Mesothelial cell of epicardium (in vitro differentiated cells): ENCODE data around the gene LDB2. TPM values are rescaled to one million over a fixed set of nuclear protein-coding genes. Genes with fewer than 3 reads are reported as not detected.

Experiments
- DNase-seq, 2 experiments: peaks; one replicate each; pipeline ENCODE4 v3.0.0; 2021; ENCODE audit warnings: low spot score in 2 of 2; ENCODE audit not compliant: unreplicated experiment in 2 of 2
- H3K27ac Mint-ChIP-seq: 2 replicates; pipeline ENCODE4 v1.8.0; 2021; ENCODE audit warnings: mixed read lengths
- H3K27me3 Mint-ChIP-seq: 2 replicates; pipeline ENCODE4 v1.8.0; 2021; ENCODE audit warnings: low read depth, mixed read lengths
- H3K36me3 Mint-ChIP-seq: 2 replicates; pipeline ENCODE4 v1.8.0; 2021; ENCODE audit warnings: mixed read lengths
- H3K4me1 Mint-ChIP-seq: 2 replicates; pipeline ENCODE4 v1.8.0; 2021; ENCODE audit warnings: mixed read lengths
- H3K4me3 Mint-ChIP-seq: 2 replicates; pipeline ENCODE4 v1.8.0; 2021; ENCODE audit warnings: mild to moderate bottlenecking, moderate library complexity, mixed read lengths
- H3K9me3 Mint-ChIP-seq: 2 replicates; pipeline ENCODE4 v1.8.0; 2021; ENCODE audit warnings: mixed read lengths
- CTCF ChIP-seq: fragments of 200-600 bp; sonication (generic); IDR thresholded peaks from one replicate; pipeline ENCODE4 v1.5.0; 2021; ENCODE audit warnings: antibody characterized with exemption; ENCODE audit not compliant: unreplicated experiment
- total RNA-seq: library from RNA; stranded (reverse); gene quantifications from 3 replicates; pipeline ENCODE4 v1.2.1, GENCODE V29; 2021

The LDB2 gene
- total RNA-seq, 1 donor from 2014 or later, result 7.6 TPM

GRCh38 chr4:16833722-16834121, 64.7 kb downstream of the LDB2 start:
- H3K27ac Mint-ChIP-seq, result no peak overlapping the region
- no peaks in the 10 kb centered on the region for H3K36me3 Mint-ChIP-seq
- DNase-seq, result no peak
- H3K27me3 Mint-ChIP-seq, result peaks cover 10% of the 10 kb centered on the region
- no peak overlapping the region for H3K4me3 Mint-ChIP-seq
- TF ChIP-seq CTCF, result no peak
- no peaks in the 10 kb centered on the region for H3K9me3 Mint-ChIP-seq
- H3K4me1 Mint-ChIP-seq, result no peaks in the 10 kb centered on the region

DNA sequence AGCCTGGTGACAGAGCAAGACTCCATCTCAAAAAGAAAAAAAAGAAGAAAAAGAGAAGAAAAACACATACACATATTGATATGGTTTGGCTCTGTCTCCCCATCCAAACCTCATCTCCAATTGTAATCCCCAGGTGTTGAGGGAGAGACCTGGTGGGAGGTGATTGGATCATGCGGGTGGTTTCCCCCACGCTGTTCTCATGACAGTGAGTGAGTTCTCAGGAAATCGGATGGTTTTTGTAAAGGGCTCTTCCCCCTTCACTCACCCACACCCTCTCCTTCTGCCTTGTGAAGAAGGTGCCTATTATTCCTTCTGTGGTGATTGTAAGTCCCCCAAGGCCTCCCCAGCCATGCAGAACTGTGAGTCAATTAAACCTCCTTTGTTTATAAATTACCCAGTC, 68.4 kb downstream of the LDB2 start:
- no peak overlapping the region for H3K4me3 Mint-ChIP-seq
- no peak overlapping the region for H3K27ac Mint-ChIP-seq
- DNase-seq, result no peak
- peaks cover 17% of the 10 kb centered on the region for H3K27me3 Mint-ChIP-seq
- peaks cover 6% of the 10 kb centered on the region for H3K4me1 Mint-ChIP-seq
- TF ChIP-seq CTCF, result no peak
- no peaks in the 10 kb centered on the region for H3K9me3 Mint-ChIP-seq
- no peaks in the 10 kb centered on the region for H3K36me3 Mint-ChIP-seq

DNA sequence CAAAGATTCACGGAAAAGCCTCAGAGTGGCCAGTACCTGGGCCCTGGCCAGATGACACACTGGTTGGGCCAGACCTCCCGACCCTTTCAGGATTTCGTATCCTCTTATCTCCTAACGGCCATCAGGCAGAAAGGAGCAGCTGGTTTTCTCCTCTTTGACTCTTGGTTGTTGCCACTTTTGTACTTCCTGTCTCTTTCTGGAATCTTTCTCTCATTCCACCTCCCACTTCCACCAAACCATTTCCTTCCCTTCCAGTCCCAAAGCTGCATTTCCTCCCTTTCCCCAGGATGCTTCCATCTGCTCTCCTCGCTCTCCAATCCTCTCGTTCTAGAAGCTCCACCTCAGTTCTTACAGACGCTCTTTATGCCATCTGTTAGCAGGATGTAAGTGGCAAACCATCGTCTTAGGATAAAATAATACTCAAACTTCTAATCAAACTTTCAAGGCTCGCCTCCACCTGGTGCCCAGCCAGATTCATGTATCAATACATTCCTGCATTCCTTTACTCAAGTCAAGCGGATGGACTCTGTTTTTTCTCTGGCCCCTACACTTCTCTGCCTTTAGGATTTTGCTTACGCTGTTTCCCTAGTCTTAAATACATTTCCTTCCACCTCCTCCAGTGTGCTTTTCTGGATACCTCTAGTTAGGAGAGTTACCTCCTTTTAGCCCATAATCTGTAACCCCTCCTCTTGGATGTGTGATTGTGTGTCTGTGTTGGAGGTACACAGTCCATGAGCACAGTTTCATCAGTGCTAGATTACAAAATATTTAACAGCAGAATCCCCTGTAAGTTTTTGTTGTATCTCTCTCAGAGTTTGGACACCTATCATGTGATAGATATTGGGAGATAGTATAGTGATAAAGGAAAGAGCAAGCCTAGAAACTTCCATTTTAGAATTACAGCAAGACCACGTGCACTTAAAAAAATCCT, 70.4 kb downstream of the LDB2 start:
- no peak overlapping the region for H3K27ac Mint-ChIP-seq
- no peak for TF ChIP-seq CTCF
- no peak overlapping the region for H3K4me3 Mint-ChIP-seq

DNA sequence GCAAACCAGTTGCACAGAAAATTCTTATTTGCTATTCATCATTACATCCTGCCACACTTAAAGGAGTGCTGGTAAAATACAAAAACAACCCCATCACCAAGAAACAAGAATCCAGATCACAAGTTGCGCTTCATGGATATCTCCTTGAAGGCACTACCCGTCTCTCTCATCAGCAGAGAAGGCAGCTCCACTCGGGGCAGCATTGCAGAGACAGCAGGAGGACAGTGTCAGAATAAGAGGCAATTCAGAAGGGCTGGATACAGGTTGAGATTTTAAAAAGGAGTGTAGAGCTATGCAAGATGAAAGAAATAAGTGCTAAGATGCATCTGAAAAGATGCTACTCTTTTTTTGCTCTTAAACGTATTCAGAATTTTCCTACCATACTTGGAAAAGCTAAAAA, 71.4 kb downstream of the LDB2 start:
- no peak overlapping the region for H3K4me3 Mint-ChIP-seq
- no peak for DNase-seq
- peaks cover 7% of the 10 kb centered on the region for H3K4me1 Mint-ChIP-seq

More for the DNA sequence above, 70.4 kb downstream of the LDB2 start:
- Mint-ChIP-seq H3K36me3 (no peaks in the 10 kb centered on the region), H3K4me1 (peaks cover 6% of the 10 kb centered on the region), H3K9me3 (no peaks in the 10 kb centered on the region), H3K27me3 (peaks cover 17% of the 10 kb centered on the region)
- no peak for DNase-seq

GRCh38 chr4:16826406-16826910, 72.0 kb downstream of the LDB2 start:
- H3K27ac Mint-ChIP-seq, result no peak overlapping the region
- no peak for TF ChIP-seq CTCF
- H3K9me3 Mint-ChIP-seq, result no peaks in the 10 kb centered on the region
- H3K27me3 Mint-ChIP-seq, result peaks cover 17% of the 10 kb centered on the region
- H3K36me3 Mint-ChIP-seq, result no peaks in the 10 kb centered on the region
- no peak overlapping the region for H3K4me3 Mint-ChIP-seq
- peaks cover 9% of the 10 kb centered on the region for H3K4me1 Mint-ChIP-seq
- DNase-seq, result no peak

More for the DNA sequence above, 71.4 kb downstream of the LDB2 start:
- Mint-ChIP-seq H3K9me3 (no peaks in the 10 kb centered on the region), H3K27me3 (peaks cover 17% of the 10 kb centered on the region), H3K27ac (no peak overlapping the region), H3K36me3 (no peaks in the 10 kb centered on the region)
- TF ChIP-seq CTCF, result no peak
